ENCODE measurements around the gene OR6C2.
"Not testable (repeated sequence)": the region's sequence is repeated elsewhere in the genome, so short reads cannot be mapped to it uniquely, and the experiment has no call there.

- TF ChIP-seq POLR2A, CTCF (IDR thresholded peaks at IDR 0.05): not testable (repeated sequence)
Observed at GRCh38 chr12:55479136-55479535, 35.3 kb downstream of the OR6C2 start.

Data from right lobe of liver (tissue), 4 donors.